B cell (primary cell): ENCODE data around the gene CACNB4. TPM values are rescaled to one million over a fixed set of nuclear protein-coding genes. Genes with fewer than 3 reads are reported as not detected.

ENCODE experiments used
- ATAC-seq: fragments of 200-7000 bp; cut with Tn5 transposase; one replicate; pipeline ENCODE4 v1.10.0; 2021; ENCODE audit warnings: low read depth, mild to moderate bottlenecking, moderate number of reproducible peaks, moderate library complexity
- CTCF ChIA-PET: fragments of 350-600 bp; sonication (Branson Sonifier 250); formaldehyde crosslinking; loops from one replicate; lab custom pipeline; 2021; ENCODE audit warnings: antibody characterized with exemption, inconsistent platforms; lab: Charles Lee
- POLR2A ChIA-PET: fragments of 350-600 bp; sonication (Branson Sonifier 250); formaldehyde crosslinking; loops from one replicate; lab custom pipeline; 2021; ENCODE audit warnings: antibody characterized with exemption; lab: Charles Lee
- DNase-seq: peaks from one replicate; pipeline ENCODE4 v3.0.0; 2013
- H2AFZ ChIP-seq: 2 replicates; pipeline ENCODE4 v1.6.1; 2012; ENCODE audit warnings: mild to moderate bottlenecking, low read depth, low read length; ENCODE audit not compliant: insufficient read depth, poor library complexity, severe bottlenecking
- H3K27ac ChIP-seq, 2 donors: 1 replicate in 1 of 2; 2 replicates in 1 of 2; pipeline ENCODE4 v1.5.1; 2012 to 2013; ENCODE audit warnings: low read length in 2 of 2, mild to moderate bottlenecking in 2 of 2, moderate library complexity in 1 of 2
- H3K27me3 ChIP-seq, 4 experiments: fragments of 200-600 bp in 1 of 4; sonication (generic) in 1 of 4; replicated peaks in 1 of 4; 1 replicate in 2 of 4; 2 replicates in 2 of 4; pipeline versions ENCODE4 v1.6.1 to v1.7.0; 2013 to 2016; ENCODE audit warnings: low read length in 3 of 4, mild to moderate bottlenecking in 2 of 4, mixed read lengths in 1 of 4, moderate library complexity in 1 of 4; ENCODE audit not compliant: insufficient read depth in 4 of 4, control insufficient read depth in 3 of 4; ENCODE audit errors: control extremely low read depth in 1 of 4
- H3K36me3 ChIP-seq, 2 experiments: replicated peaks in 1 of 2; 1 replicate in 1 of 2; 2 replicates in 1 of 2; pipeline versions ENCODE4 v1.6.1 to v1.7.1; 2013; ENCODE audit warnings: low read length in 1 of 2; ENCODE audit not compliant: insufficient read depth in 2 of 2, control insufficient read depth in 1 of 2; ENCODE audit errors: control extremely low read depth in 1 of 2, extremely low read depth in 1 of 2
- H3K4me1 ChIP-seq, 2 donors: fragments of 200-600 bp in 1 of 2; sonication (generic) in 1 of 2; 1 replicate in 1 of 2; 2 replicates in 1 of 2; pipeline versions ENCODE4 v1.5.1 to v1.6.1; 2013 to 2017; ENCODE audit warnings: low read length in 2 of 2; ENCODE audit not compliant: control insufficient read depth in 2 of 2, insufficient read depth in 2 of 2
- H3K4me2 ChIP-seq: replicated peaks from 2 replicates; pipeline ENCODE3; 2012; ENCODE audit warnings: mild to moderate bottlenecking, low read depth, low read length; ENCODE audit not compliant: poor library complexity, severe bottlenecking
- H3K4me3 ChIP-seq, 5 experiments: fragments of 200-600 bp in 1 of 5; sonication (generic) in 1 of 5; 1 replicate in 3 of 5; 2 replicates in 2 of 5; pipeline versions ENCODE4 v1.5.1 to v1.7.0; 2011 to 2016; ENCODE audit warnings: low read length in 4 of 5, mild to moderate bottlenecking in 4 of 5, low read depth in 2 of 5, control low read depth in 1 of 5, moderate library complexity in 1 of 5; ENCODE audit not compliant: insufficient read depth in 1 of 5; ENCODE audit errors: control extremely low read depth in 1 of 5, extremely low read depth in 1 of 5
- H3K79me2 ChIP-seq: fragments of 200-600 bp; sonication (generic); one replicate; pipeline ENCODE4 v1.6.0; 2016; ENCODE audit warnings: low read length; ENCODE audit not compliant: control insufficient read depth, insufficient read depth
- H3K9ac ChIP-seq: fragments of 200-600 bp; sonication (generic); 2 replicates; pipeline ENCODE4 v1.6.1; 2017; ENCODE audit warnings: mild to moderate bottlenecking, low read length, moderate library complexity
- H3K9me3 ChIP-seq, 3 donors: one replicate each; pipeline versions ENCODE4 v1.6.1 to v1.7.1; 2013; ENCODE audit warnings: low read length in 2 of 3; ENCODE audit not compliant: control insufficient read depth in 2 of 3, insufficient read depth in 1 of 3; ENCODE audit errors: control extremely low read depth in 1 of 3
- H4K20me1 ChIP-seq: 2 replicates; pipeline ENCODE4 v1.6.0; 2012; ENCODE audit warnings: mild to moderate bottlenecking, low read length; ENCODE audit not compliant: insufficient read depth, control insufficient read depth, poor library complexity, severe bottlenecking
- H3K27ac Mint-ChIP-seq: one replicate; pipeline ENCODE4 v1.8.0; 2021; ENCODE audit warnings: mixed read lengths
- H3K27me3 Mint-ChIP-seq: one replicate; pipeline ENCODE4 v1.8.0; 2021; ENCODE audit warnings: mixed read lengths
- H3K4me1 Mint-ChIP-seq: one replicate; pipeline ENCODE4 v1.8.0; 2021; ENCODE audit warnings: mixed read lengths
- H3K4me3 Mint-ChIP-seq: one replicate; pipeline ENCODE4 v1.8.0; 2021; ENCODE audit warnings: mixed read lengths
- H3K9me3 Mint-ChIP-seq: one replicate; pipeline ENCODE4 v1.8.0; 2022; ENCODE audit warnings: mixed read lengths; ENCODE audit not compliant: insufficient read depth
- CTCF ChIP-seq: fragments of 200-600 bp; IDR thresholded peaks from one replicate; pipeline ENCODE4 v1.8.0; 2022; ENCODE audit warnings: antibody characterized with exemption, mild to moderate bottlenecking
- EZH2 ChIP-seq: IDR thresholded peaks from 2 replicates; pipeline ENCODE4 v1.6.1; 2012; ENCODE audit warnings: borderline replicate concordance, low read depth, mild to moderate bottlenecking, moderate library complexity, low read length; ENCODE audit not compliant: insufficient read depth, poor library complexity, severe bottlenecking
- WGBS: methylation state at CpG from one replicate; pipeline ENCODE4 v1.1.5; 2013; ENCODE audit warnings: missing lambda C conversion rate; ENCODE audit not compliant: insufficient coverage; 5-methylcytosine and 5-hydroxymethylcytosine counted together
- intact Hi-C: fragments of 100-400 bp; cut with micrococcal nuclease; formaldehyde crosslinking; loops from one replicate; pipeline ENCODE4 v1.10.0; 2022
- polyA plus RNA-seq: library from polyadenylated mRNA; depleted of rRNA; stranded (reverse); fragments of >200 nt; gene quantifications from 2 replicates; pipeline ENCODE4 v1.2.3, GENCODE V29; 2012
- total RNA-seq, 2 donors: library from RNA; stranded (reverse); fragments of 120-200 nt in 1 of 2; gene quantifications; 1 replicate in 1 of 2; 2 replicates in 1 of 2; pipeline versions ENCODE4 v1.2.3 to v1.2.4, GENCODE V29; 2013 to 2022

CACNB4 gene
- total and polyA plus RNA-seq, 2 donors (not counting 1 experiment from before 2014, with no cell fraction given): 0.12 to 1.4 TPM

GRCh38 chr2:151881342-151881741 lies 217.5 kb downstream of the CACNB4 start:
- no peaks in the 10 kb centered on the region for H3K79me2 ChIP-seq
- no peak overlapping the region for H3K9ac ChIP-seq
- H3K36me3 ChIP-seq: no peaks in the 10 kb centered on the region
- CTCF ChIA-PET: no interaction called here
- no peaks in the 10 kb centered on the region for H4K20me1 ChIP-seq
- no peak overlapping the region for H3K4me3 ChIP-seq
- Mint-ChIP-seq H3K4me3 (no peak overlapping the region), H3K27me3 (no peaks in the 10 kb centered on the region), H3K4me1 (peaks cover 4% of the 10 kb centered on the region), H3K27ac (no peak overlapping the region), H3K9me3 (no peaks in the 10 kb centered on the region)
- no peak for TF ChIP-seq EZH2
- DNase-seq (no peak), ATAC-seq (no peak)
- H3K27ac ChIP-seq: no peak overlapping the region
- POLR2A ChIA-PET: no interaction called here
- H3K4me2 ChIP-seq: no peak overlapping the region
- H3K9me3 ChIP-seq: no peaks in the 10 kb centered on the region
- H3K4me1 ChIP-seq: no peaks in the 10 kb centered on the region
- H2AFZ ChIP-seq: no peak overlapping the region
- WGBS: 96% methylated on average over 5 of the region's 7 CpGs
- intact Hi-C loops: no loop called here
- H3K27me3 ChIP-seq: no peaks in the 10 kb centered on the region

- Histone ChIP-seq H3K9me3 (no peaks in the 10 kb centered on the region), H3K79me2 (no peaks in the 10 kb centered on the region), H3K4me1 (no peaks in the 10 kb centered on the region), H3K4me3 (no peak overlapping the region), H3K9ac (no peak overlapping the region), H4K20me1 (no peaks in the 10 kb centered on the region), H3K36me3 (no peaks in the 10 kb centered on the region), H3K27me3 (no peaks in the 10 kb centered on the region), H2AFZ (no peak overlapping the region), H3K27ac (no peak overlapping the region), H3K4me2 (no peak overlapping the region)
- DNase-seq (no peak), ATAC-seq (no peak)
- Mint-ChIP-seq H3K4me1 (peaks cover 4% of the 10 kb centered on the region), H3K27me3 (no peaks in the 10 kb centered on the region), H3K4me3 (no peak overlapping the region), H3K9me3 (no peaks in the 10 kb centered on the region), H3K27ac (no peak overlapping the region)
- intact Hi-C loops: no loop called here
- ChIA-PET CTCF (no interaction called here), POLR2A (no interaction called here)
- WGBS: no CpG with 5 or more reads among the region's 4 CpGs
- TF ChIP-seq EZH2: no peak
- no peak for TF ChIP-seq CTCF
These were observed 218.3 kb downstream of the CACNB4 start for GRCh38 chr2:151880586-151880985.
